Measurements from ENCODE around the gene GPR156.

The GPR156 gene

GRCh38 chr3:120212505-120212904 is 72.5 kb downstream of the GPR156 start:
- Histone ChIP-seq H3K4me1 (ENCODE audit: control insufficient read depth, insufficient read depth, low read length) (peaks cover 10% of the 10 kb centered on the region), H3K36me3 (ENCODE audit: insufficient read depth, low read length) (no peaks in the 10 kb centered on the region), H3K27me3 (ENCODE audit: control insufficient read depth, insufficient read depth, low read length) (no peaks in the 10 kb centered on the region), H3K9me3 (replicated peaks; ENCODE audit: low read length) (no peaks in the 10 kb centered on the region), H3K4me3 (ENCODE audit: low read length) (no peak overlapping the region), H3K4me2 (ENCODE audit: low read length) (no peak overlapping the region), H3K9ac (ENCODE audit: low read depth, low read length) (no peak overlapping the region)

DNA sequence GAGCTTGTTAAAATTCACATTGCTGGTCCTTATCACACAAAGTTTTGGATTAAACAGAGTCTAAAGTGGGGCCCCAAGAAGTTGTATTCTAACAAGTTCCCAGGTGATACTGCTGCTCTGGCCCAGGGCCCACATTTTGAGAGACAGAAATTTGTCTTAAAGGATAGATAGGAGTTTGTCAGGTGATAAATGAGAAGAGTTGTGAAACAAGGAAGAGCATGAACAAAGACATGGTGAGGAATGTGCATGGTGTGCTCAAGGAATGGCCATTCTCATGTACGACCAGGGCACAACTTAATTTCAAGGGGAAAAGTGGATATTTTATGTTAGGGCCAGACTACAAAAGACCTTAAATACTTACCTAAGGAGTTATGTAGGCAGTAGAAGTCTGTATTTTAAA is 75.6 kb downstream of the GPR156 start:
- peaks cover 7% of the 10 kb centered on the region for H3K4me1 ChIP-seq (ENCODE audit: control insufficient read depth, insufficient read depth, low read length)

GRCh38 chr3:120204338-120204737 is 80.7 kb downstream of the GPR156 start:
- Histone ChIP-seq H3K4me1 (ENCODE audit: control insufficient read depth, insufficient read depth, low read length) (peaks cover 3% of the 10 kb centered on the region), H3K27me3 (ENCODE audit: control insufficient read depth, insufficient read depth, low read length) (no peaks in the 10 kb centered on the region), H3K9me3 (replicated peaks; ENCODE audit: low read length) (no peaks in the 10 kb centered on the region), H3K9ac (ENCODE audit: low read depth, low read length) (no peak overlapping the region), H3K4me2 (ENCODE audit: low read length) (no peak overlapping the region), H3K4me3 (ENCODE audit: low read length) (no peak overlapping the region), H3K36me3 (ENCODE audit: insufficient read depth, low read length) (no peaks in the 10 kb centered on the region)

More for the DNA sequence above, 75.6 kb downstream of the GPR156 start:
- H3K36me3 ChIP-seq (ENCODE audit: insufficient read depth, low read length), result no peaks in the 10 kb centered on the region
- no peak overlapping the region for H3K4me3 ChIP-seq (ENCODE audit: low read length)
- H3K9ac ChIP-seq (ENCODE audit: low read depth, low read length), result no peak overlapping the region
- H3K4me2 ChIP-seq (ENCODE audit: low read length), result no peak overlapping the region
- no peaks in the 10 kb centered on the region for H3K9me3 ChIP-seq (replicated peaks; ENCODE audit: low read length)
- no peaks in the 10 kb centered on the region for H3K27me3 ChIP-seq (ENCODE audit: control insufficient read depth, insufficient read depth, low read length)

GRCh38 chr3:120203621-120204020 is 81.4 kb downstream of the GPR156 start:
- H3K9me3 ChIP-seq (replicated peaks; ENCODE audit: low read length), result no peaks in the 10 kb centered on the region
- H3K9ac ChIP-seq (ENCODE audit: low read depth, low read length), result no peak overlapping the region
- peaks cover 3% of the 10 kb centered on the region for H3K4me1 ChIP-seq (ENCODE audit: control insufficient read depth, insufficient read depth, low read length)
- no peaks in the 10 kb centered on the region for H3K36me3 ChIP-seq (ENCODE audit: insufficient read depth, low read length)
- H3K27me3 ChIP-seq (ENCODE audit: control insufficient read depth, insufficient read depth, low read length), result no peaks in the 10 kb centered on the region
- H3K4me3 ChIP-seq (ENCODE audit: low read length), result no peak overlapping the region
- H3K4me2 ChIP-seq (ENCODE audit: low read length), result no peak overlapping the region

GRCh38 chr3:120203016-120203415 is 82.0 kb downstream of the GPR156 start:
- Histone ChIP-seq H3K4me1 (ENCODE audit: control insufficient read depth, insufficient read depth, low read length) (peaks cover 3% of the 10 kb centered on the region), H3K4me2 (ENCODE audit: low read length) (no peak overlapping the region), H3K9me3 (replicated peaks; ENCODE audit: low read length) (no peaks in the 10 kb centered on the region), H3K36me3 (ENCODE audit: insufficient read depth, low read length) (no peaks in the 10 kb centered on the region), H3K27me3 (ENCODE audit: control insufficient read depth, insufficient read depth, low read length) (no peaks in the 10 kb centered on the region), H3K4me3 (ENCODE audit: low read length) (no peak overlapping the region), H3K9ac (ENCODE audit: low read depth, low read length) (no peak overlapping the region)

DNA sequence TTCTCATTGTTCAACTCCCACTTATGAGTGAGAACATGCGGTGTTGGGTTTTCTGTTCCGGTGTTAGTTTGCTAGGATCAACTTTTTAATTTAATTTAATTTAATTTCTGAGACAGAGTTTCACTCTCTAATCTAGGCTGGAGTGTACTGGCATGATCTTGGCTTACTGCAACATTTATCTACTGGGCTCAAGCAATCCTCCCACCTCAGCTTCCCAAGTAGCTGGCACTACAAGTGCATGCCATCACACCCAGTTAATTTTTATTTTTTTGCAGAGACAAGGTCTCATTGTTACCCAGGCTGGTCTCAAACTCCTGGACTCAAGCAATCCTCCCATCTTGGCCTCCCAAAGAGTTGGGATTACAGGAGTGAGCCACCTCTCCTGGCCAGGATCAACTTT is 82.7 kb downstream of the GPR156 start:
- Histone ChIP-seq H3K4me3 (ENCODE audit: low read length) (no peak overlapping the region), H3K36me3 (ENCODE audit: insufficient read depth, low read length) (no peaks in the 10 kb centered on the region), H3K9ac (ENCODE audit: low read depth, low read length) (no peak overlapping the region), H3K27me3 (ENCODE audit: control insufficient read depth, insufficient read depth, low read length) (no peaks in the 10 kb centered on the region), H3K4me2 (ENCODE audit: low read length) (no peak overlapping the region), H3K9me3 (replicated peaks; ENCODE audit: low read length) (no peaks in the 10 kb centered on the region), H3K4me1 (ENCODE audit: control insufficient read depth, insufficient read depth, low read length) (peaks cover 3% of the 10 kb centered on the region)

DNA sequence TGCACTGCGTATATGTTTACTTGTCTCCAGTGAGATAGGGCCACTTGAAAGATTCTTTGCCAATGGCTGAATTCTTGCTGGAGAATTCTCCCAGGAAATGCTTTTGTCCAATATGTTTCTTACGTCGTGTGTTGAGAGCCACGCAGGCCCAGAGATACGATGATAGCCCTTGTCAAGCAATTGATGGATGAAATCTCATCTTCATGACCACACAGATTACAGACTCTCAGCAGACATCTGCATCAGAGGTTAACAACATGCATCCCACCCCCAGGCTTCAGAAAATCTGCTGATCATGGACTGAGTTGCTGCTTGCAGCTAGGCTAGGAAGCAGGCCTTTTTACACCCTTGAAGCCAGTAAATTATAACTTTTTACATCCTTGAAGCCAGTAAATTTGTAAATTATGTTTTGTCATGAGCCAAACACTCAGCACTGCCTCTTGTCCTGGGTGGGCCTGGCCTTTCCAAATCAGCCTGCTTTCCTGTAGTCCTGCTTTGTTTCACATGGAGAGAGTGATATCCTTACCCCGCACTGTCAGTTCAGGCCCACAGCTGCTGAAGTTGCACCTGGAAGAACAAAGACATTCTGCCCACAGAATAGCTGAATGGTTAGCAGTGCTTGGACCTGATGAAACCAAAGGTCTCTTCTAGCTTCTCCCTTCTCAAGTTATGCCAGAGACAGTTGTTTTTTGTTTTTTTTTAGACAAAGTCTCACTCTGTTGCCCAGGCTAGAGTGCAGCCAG is 84.4 kb downstream of the GPR156 start:
- Histone ChIP-seq H3K4me3 (ENCODE audit: low read length) (no peak overlapping the region), H3K9me3 (replicated peaks; ENCODE audit: low read length) (no peaks in the 10 kb centered on the region), H3K36me3 (ENCODE audit: insufficient read depth, low read length) (no peaks in the 10 kb centered on the region), H3K27me3 (ENCODE audit: control insufficient read depth, insufficient read depth, low read length) (no peaks in the 10 kb centered on the region), H3K4me2 (ENCODE audit: low read length) (no peak overlapping the region), H3K9ac (ENCODE audit: low read depth, low read length) (no peak overlapping the region), H3K4me1 (ENCODE audit: control insufficient read depth, insufficient read depth, low read length) (peaks cover 3% of the 10 kb centered on the region)

DNA sequence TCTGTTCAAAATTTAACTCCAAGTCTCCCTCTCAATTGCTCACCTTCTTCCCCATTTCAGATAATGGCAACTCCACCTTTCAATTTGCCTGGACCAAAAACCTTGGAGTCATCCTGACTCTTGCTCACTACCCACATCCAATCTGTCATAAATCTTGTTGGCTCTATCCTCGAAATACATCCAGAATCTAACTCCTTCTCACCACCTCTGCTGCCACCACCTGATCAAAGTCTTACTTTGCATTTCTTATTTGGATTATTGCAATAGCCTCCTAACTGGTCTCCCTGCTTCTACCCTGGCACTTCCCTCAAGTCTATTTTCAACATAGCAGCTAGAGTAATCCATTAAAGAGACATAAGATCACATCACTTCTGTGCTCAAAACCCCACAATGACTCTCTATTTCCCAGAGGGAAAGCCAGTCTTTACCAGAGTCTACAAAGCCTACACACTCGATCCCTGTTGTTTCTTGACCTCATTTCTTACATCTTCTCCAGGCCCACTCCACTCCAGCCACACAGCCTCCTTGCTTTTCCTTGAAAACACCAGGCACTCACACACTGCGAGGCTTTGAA is 86.6 kb downstream of the GPR156 start:
- Histone ChIP-seq H3K4me1 (ENCODE audit: control insufficient read depth, insufficient read depth, low read length) (peaks cover 3% of the 10 kb centered on the region), H3K27me3 (ENCODE audit: control insufficient read depth, insufficient read depth, low read length) (no peaks in the 10 kb centered on the region), H3K9ac (ENCODE audit: low read depth, low read length) (no peak overlapping the region), H3K36me3 (ENCODE audit: insufficient read depth, low read length) (no peaks in the 10 kb centered on the region), H3K4me3 (ENCODE audit: low read length) (no peak overlapping the region), H3K4me2 (ENCODE audit: low read length) (no peak overlapping the region), H3K9me3 (replicated peaks; ENCODE audit: low read length) (no peaks in the 10 kb centered on the region)

- H3K9me3 ChIP-seq (replicated peaks; ENCODE audit: low read length), result no peaks in the 10 kb centered on the region
- no peak overlapping the region for H3K4me2 ChIP-seq (ENCODE audit: low read length)
- H3K4me1 ChIP-seq (ENCODE audit: control insufficient read depth, insufficient read depth, low read length), result no peaks in the 10 kb centered on the region
- no peak overlapping the region for H3K9ac ChIP-seq (ENCODE audit: low read depth, low read length)
- no peak overlapping the region for H3K4me3 ChIP-seq (ENCODE audit: low read length)
- H3K27me3 ChIP-seq (ENCODE audit: control insufficient read depth, insufficient read depth, low read length), result no peaks in the 10 kb centered on the region
- H3K36me3 ChIP-seq (ENCODE audit: insufficient read depth, low read length), result no peaks in the 10 kb centered on the region
These were observed 88.2 kb downstream of the GPR156 start for GRCh38 chr3:120196812-120197211.

DNA sequence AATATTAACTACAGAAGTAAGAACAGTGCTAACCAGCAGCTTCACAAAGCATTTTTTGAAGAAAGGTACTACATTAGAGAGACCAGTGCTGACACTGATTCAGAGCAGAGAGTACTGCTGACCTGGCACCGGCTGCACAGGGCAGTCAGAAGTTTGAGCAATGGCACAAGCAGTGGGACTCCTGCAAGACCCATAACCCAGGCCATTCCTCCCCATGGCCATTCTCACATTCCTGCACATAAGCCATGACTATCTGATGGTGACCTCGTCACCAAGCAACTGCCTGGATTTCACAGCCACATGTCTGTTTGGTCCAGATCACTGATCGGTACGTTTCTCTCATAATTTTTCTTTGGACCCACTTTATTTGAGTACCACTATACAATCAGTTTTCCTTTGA is 88.7 kb downstream of the GPR156 start:
- no peaks in the 10 kb centered on the region for H3K36me3 ChIP-seq (ENCODE audit: insufficient read depth, low read length)
- H3K4me1 ChIP-seq (ENCODE audit: control insufficient read depth, insufficient read depth, low read length), result no peaks in the 10 kb centered on the region
- H3K4me3 ChIP-seq (ENCODE audit: low read length), result no peak overlapping the region
- no peaks in the 10 kb centered on the region for H3K27me3 ChIP-seq (ENCODE audit: control insufficient read depth, insufficient read depth, low read length)
- no peaks in the 10 kb centered on the region for H3K9me3 ChIP-seq (replicated peaks; ENCODE audit: low read length)
- H3K4me2 ChIP-seq (ENCODE audit: low read length), result no peak overlapping the region
- no peak overlapping the region for H3K9ac ChIP-seq (ENCODE audit: low read depth, low read length)

- no peaks in the 10 kb centered on the region for H3K27me3 ChIP-seq (ENCODE audit: control insufficient read depth, insufficient read depth, low read length)
- no peaks in the 10 kb centered on the region for H3K36me3 ChIP-seq (ENCODE audit: insufficient read depth, low read length)
- no peak overlapping the region for H3K9ac ChIP-seq (ENCODE audit: low read depth, low read length)
- H3K9me3 ChIP-seq (replicated peaks; ENCODE audit: low read length), result no peaks in the 10 kb centered on the region
- H3K4me1 ChIP-seq (ENCODE audit: control insufficient read depth, insufficient read depth, low read length), result no peaks in the 10 kb centered on the region
- H3K4me2 ChIP-seq (ENCODE audit: low read length), result no peak overlapping the region
- no peak overlapping the region for H3K4me3 ChIP-seq (ENCODE audit: low read length)
These were observed 91.5 kb downstream of the GPR156 start for GRCh38 chr3:120193554-120193953.

DNA sequence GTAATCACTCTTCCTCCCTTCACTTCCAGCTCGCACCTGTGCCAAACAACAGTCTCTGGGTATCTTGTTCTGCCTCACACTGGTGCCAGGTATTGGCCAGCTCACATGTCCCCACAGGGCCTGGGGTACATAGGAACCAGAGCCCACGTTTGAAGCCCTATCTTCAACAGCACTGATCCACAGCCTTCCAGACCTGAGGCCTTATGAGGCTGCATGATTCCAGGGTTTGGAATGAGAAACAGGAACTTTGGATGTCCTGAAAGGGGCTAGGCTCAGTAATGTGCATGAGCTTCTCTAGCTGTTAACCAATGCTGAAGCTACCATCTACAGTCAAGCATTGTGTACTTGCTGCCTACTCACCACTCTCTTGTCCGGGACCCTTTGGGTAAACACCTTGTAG is 92.4 kb downstream of the GPR156 start:
- no peak overlapping the region for H3K4me3 ChIP-seq (ENCODE audit: low read length)
- no peak overlapping the region for H3K4me2 ChIP-seq (ENCODE audit: low read length)
- no peaks in the 10 kb centered on the region for H3K9me3 ChIP-seq (replicated peaks; ENCODE audit: low read length)
- H3K27me3 ChIP-seq (ENCODE audit: control insufficient read depth, insufficient read depth, low read length), result no peaks in the 10 kb centered on the region
- H3K4me1 ChIP-seq (ENCODE audit: control insufficient read depth, insufficient read depth, low read length), result no peaks in the 10 kb centered on the region
- H3K36me3 ChIP-seq (ENCODE audit: insufficient read depth, low read length), result no peaks in the 10 kb centered on the region
- H3K9ac ChIP-seq (ENCODE audit: low read depth, low read length), result no peak overlapping the region

Data from skeletal muscle satellite cell (primary cell).